HG03066 (cell line): ENCODE results near the gene SLC1A7.

Experiments
- ATAC-seq: cut with Tn5 transposase; IDR thresholded peaks from one replicate; pipeline ENCODE4 v1.9.1; 2021; ENCODE audit warnings: low read depth; ENCODE audit not compliant: unreplicated experiment

SLC1A7 gene

DNA sequence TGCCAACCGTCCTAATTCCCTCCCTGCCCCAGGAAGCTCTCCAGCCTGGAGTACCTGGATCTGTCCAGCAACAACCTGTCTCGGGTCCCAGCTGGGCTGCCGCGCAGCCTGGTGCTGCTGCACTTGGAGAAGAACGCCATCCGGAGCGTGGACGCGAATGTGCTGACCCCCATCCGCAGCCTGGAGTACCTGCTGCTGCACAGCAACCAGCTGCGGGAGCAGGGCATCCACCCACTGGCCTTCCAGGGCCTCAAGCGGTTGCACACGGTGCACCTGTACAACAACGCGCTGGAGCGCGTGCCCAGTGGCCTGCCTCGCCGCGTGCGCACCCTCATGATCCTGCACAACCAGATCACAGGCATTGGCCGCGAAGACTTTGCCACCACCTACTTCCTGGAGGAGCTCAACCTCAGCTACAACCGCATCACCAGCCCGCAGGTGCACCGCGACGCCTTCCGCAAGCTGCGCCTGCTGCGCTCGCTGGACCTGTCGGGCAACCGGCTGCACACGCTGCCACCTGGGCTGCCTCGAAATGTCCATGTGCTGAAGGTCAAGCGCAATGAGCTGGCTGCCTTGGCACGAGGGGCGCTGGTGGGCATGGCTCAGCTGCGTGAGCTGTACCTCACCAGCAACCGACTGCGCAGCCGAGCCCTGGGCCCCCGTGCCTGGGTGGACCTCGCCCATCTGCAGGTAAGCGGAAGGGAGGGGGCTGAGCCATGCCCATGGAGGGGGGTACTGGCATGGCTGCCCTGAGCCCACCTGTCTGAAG, 63.9 kb downstream of the SLC1A7 start:
- no peak for ATAC-seq

DNA sequence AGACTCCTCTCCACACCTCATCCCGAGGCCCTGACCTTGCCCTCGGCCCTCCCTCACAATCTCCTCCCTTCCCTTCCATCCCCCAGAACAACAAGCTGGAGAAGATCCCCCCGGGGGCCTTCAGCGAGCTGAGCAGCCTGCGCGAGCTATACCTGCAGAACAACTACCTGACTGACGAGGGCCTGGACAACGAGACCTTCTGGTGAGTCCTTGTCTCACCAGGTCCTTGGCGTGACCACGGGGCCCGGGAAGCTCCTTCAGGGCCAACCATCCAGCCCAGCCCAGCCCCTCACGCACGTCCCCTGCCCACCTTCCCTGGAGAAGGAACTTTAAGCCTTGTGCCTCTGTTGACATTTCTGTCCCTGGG, 64.9 kb downstream of the SLC1A7 start:
- ATAC-seq, result no peak

DNA sequence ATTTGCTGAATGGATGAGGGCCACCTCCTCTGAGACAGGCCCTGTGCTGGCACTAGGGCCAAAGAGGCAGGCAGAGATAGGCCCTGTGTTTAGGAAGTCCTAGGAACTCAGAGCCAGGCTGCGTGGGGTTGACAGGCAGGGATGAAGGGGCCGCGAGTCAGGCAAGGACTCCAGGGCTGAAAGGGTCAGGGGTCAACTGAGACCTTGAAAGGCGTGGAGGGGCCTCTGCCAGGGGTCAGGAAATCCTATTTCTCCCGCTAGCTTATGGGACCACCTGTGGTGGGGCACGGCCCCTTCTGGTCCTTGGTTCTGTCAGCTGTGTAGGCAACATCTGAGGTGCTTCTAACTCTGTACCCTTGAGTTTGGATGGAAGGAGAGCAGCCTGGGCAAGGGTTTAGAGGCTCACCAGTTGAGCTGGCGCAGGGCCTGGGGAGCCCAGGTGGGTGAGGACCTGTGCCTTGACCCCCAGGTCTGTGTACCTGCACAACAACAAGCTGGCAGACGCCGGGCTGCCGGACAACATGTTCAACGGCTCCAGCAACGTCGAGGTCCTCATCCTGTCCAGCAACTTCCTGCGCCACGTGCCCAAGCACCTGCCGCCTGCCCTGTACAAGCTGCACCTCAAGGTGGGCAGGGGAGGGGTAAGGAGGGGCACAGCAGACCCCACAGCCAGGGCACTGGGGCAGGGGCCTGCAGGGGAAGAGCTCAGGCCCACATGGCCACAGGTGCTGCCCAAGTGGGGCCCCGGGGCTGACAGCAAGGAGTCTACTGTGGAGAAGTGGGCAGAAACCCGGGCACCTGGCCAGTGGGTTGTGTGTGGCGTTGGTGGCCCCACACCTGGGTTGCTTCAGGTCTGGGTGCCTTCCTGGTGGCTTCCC, 65.5 kb downstream of the SLC1A7 start:
- ATAC-seq, result no peak

DNA sequence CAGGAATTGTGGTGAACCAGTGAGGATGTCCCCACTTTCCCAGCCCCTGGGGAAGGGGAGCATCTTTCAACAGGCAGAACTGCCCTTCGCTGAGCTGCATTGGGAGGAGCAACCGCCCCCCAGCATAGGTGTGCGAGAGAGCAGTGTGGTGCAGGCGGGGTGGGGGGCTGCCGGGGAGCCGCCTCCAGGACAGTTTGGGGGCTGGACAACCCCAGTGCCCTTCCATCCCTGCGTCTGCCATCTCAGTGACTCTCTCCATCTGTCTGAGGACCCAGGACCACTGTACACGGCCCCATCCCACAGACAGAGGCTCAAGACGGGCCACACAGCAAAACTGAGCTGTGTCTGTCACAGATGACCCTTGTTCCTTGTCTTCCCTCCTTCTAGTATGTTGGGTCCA, 66.3 kb downstream of the SLC1A7 start:
- no peak for ATAC-seq

DNA sequence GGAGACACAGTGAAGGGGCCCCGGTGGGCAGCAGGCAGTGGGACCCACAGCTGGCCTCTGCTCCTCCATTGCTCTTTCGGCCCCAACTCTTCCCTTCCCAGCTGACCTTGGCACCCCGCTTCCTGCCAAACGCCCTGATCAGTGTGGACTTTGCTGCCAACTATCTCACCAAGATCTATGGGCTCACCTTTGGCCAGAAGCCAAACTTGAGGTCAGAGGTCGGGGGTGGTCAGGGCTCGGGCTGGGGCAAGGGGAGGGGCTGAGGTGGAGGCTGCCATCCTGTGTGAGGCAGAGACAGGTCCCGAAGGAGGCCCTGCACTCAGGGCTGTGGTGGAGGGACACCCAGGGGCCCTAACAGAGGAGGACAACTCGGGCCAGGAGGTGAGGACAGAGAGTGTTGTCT, 66.7 kb downstream of the SLC1A7 start:
- no peak for ATAC-seq

DNA sequence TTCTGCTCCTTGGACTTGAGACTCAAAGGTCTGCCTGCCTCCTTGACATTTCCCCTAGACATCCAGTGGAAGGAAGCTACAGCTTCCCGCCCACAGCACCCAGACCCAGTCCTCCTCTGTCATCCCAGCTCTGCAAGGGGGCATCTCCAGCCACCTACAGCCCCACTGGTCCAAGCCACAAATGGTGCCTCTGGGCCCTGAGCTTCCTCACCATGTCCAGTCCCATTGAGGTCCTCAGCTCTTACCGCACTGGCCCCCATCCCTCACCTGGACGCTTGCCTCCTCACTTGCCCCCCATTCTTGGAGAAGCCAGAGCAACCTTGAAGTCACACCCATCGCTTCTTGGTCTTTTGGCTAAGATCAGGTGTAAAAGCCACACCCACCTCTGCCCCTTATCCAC, 67.2 kb downstream of the SLC1A7 start:
- ATAC-seq, result no peak

DNA sequence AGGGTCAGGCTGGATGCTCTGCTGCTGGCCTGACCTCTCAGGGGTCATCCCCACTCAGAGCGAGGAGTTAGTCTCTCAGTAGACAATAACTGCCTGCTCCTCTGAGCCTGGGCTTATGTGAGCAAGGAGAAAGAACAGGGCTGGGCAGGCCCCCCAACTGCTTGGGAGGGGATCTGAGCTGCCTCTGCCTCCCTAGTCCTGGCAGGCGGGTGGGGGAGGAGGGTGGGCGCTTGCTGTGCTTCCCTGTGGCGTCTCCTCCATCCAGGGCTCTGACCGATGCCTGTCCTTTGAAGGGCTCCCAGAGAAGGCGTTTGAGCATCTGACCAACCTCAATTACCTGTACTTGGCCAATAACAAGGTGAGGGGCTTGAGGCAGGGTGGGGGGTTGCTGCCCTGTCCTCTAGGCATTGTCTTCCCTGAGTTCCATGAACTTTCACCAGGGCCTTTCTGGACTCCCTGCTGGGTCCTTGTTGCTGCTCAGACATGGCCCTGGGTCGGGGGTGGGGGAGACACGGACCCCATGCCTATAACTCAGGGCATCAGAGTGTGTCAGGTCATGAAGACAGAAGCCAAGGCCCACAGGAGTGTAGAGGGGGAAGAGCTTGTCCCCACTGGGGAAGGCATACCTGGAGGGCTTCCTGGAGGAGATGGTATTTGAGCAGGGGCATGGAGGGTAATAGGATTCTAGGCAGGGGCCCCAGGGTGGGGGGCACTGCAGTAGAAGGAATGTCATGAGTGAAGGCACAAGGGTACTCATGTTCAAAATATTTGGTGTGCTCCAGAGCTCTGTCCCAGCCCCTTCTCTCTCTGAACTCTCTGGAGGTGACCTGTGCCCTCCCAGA, 67.9 kb downstream of the SLC1A7 start:
- no peak for ATAC-seq

DNA sequence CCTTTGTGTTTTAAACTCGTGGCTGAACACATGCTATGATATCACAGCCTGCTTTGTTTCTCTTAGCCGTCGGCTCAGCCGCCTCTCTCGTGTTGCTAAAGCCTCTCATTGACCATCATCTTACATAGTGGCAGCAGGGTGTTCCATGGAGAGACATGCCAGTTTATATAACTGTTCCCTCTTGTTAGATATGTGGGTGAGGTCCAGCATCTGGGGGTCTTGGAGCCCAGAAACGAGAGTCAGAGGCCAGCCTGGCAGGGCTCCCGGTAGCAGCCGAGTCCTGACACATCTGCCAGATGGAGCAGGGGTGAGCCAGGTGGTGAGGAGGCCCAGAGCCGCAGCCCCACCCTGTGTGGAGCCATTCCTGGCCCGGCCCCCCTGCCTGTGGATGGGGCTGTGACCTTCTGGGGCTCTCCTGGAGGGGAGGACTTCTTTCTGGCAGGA, 68.5 kb downstream of the SLC1A7 start:
- ATAC-seq, result no peak

DNA sequence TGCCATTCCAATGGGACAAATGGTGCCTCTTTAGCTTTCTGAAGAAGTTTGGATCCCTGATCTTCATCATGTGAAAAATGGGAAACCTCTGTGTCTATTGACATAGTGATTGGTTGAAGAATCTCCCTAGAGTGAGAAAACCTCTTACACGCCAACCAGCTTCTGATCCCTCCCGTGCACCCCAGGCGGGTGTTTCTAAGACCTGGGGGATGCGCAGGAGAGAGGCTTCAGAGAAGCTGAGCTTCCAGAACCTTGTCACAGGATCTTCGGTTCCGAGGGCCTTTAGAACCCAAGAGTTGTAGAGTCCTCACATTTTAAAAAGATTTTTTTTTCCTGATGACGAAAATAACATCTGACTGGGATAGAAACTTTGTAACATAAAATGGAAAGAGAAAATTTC, 69.2 kb downstream of the SLC1A7 start:
- no peak for ATAC-seq

DNA sequence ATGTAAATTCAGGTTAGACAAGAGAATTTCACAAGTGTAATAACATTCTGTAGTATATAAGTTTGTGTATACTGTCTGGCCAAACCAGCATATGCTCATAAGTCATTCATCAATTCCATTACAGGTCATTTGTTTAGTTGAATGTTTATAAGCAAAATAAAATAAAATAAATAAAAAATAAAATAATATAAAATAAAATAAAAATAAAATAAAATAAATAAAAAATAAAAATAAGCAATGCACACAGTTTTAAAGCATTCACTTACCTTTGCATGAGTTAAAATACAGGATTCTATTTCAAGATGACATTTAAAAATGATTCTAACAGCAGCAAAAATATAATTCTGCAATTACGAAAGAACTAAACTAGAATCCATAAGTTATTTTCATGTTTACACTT, 70.5 kb downstream of the SLC1A7 start:
- no peak for ATAC-seq

DNA sequence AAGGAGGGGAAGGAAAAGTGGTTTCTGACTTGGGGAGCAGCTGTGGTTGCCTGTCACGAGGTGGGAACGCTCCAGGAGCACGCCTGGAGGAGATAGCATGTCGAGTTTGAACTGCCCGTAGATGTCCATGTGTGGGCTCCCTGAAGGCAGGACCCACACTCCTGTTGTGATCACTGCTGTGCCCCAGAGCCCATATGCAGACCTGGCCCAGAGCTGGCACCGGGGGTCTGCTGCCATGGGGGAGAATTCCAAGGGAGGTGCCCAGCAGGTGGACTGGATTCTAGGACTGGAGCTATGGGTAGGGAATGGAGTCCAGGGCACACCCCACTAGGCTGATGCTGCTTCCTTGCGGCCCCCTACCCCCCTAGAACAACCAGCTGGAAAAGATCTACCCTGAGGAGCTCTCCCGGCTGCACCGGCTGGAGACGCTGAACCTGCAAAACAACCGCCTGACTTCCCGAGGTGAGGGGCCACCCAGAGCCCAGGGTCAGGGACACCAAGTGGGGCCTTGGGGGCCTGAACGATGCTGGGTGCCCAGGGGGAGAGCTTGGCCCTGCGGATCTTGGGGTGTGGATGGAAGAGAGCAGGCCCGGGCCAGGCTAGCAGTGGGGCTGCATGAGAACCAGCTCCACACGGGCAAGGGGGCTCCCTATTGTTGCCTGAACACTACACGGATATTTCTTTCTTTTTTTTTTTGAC, 71.1 kb downstream of the SLC1A7 start:
- ATAC-seq, result no peak

DNA sequence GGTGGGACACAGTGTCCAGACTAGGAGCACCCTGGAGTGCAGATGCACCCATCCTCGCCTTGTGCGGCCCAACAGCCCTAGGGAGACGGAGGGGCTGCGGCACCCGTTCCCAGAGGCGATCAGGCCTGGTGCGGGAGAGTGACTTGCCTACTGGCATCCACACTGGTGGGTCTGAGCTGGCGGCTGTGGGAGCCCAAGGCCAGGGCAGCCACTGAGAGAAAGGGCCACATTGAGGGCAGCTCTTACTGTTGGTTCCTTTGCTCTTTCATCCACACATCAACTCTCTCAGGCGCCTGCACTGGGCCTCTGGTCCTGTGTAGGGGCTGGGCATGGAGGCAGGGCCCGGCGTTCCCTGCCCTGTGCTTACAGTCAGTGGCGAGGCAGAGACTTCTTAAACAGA, 71.8 kb downstream of the SLC1A7 start:
- ATAC-seq, result no peak

DNA sequence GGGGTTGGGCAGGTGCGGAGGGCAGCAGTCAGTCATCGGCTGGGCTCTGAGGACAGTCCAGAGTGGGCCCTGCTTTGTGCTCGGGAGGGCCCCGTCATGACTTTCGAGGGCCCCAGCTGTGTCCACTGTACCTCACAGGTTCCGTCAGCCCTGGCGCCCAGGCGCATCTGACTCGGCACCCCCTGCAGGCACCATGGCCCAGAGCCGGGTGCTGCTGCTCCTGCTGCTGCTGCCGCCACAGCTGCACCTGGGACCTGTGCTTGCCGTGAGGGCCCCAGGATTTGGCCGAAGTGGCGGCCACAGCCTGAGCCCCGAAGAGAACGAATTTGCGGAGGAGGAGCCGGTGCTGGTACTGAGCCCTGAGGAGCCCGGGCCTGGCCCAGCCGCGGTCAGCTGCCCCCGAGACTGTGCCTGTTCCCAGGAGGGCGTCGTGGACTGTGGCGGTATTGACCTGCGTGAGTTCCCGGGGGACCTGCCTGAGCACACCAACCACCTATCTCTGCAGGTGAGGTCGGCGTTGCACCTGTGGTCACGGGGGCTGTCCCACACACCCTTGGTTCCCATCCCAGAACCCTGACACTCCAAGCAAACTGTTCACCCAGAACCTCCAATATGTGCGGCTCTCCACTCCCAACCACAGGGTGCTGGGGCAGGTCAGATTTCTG, 72.6 kb downstream of the SLC1A7 start:
- no peak for ATAC-seq

DNA sequence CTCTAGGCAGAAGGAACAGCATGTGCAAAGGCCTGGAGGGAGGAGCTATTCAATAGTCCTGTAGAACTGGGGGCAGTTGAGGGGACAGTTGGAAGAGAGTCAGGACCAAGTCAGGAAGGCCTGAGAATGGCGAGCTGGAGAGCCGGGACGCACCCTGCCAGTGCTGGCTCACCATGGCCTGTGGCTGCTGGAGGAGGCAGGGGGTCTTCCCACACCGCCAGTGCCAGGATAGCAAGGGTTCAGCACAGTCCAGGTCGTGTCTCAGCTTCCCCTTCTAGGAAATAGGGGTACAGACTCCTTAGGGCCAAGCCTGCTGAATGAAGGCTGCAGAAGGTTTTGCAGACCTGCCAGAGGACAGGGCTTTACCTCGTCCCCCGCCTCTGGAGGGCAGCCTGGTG, 73.2 kb downstream of the SLC1A7 start:
- ATAC-seq, result no peak

DNA sequence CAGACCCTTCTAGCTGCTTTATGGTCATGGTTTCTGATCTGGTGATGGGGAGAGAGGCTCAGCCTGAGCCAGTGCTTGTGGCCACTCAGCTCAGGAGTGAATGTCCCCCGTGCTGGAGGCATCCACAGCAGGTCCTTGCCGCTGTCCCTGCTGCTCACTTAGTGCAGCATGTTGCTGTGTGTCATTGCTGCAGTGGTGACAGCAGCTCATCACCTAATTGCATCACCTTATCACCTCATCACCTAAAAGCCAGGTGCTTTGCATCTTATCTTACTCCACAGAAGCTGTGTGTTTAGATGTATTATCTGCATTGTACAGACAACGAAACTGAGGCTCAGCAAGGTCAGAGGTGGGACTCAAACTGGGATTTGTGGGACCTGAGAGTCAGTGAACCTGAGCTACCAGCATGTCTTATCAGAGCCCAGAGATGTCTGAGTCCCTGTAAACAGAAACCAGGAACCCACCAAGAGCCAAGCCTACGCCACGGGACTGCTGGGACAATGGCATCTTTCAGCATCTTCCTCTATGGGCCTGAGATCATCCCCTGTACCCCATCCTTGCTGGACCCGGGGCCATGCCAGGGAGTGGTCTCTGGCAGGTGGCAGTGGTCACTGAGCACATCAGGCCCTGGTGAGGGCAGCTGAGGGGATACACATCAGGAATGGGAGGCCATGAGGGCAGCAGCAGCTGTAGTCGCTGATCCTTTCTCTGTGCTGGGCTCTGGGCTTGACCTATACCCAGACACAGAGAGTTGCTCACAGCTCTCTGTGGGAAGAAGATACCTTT, 73.9 kb downstream of the SLC1A7 start:
- no peak for ATAC-seq

DNA sequence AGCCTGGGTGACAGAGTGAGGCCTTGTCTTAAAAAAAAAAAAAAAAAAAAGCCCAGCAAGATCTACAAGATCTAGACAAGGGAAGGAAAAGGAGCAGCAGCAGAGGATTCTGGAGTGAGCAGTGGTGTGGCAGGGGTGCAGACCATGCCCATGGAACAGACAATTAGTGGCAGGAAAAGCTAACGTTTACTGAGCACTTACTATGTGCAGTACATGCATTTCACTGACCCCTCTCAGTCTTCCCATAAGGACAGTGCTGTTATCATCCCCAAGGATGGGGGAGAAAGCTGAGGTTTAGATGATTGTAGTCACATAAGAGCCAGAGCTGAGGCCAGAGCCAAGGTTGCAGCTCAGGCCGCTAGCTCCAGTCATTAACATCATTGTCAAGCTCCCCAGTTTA, 74.6 kb downstream of the SLC1A7 start:
- no peak for ATAC-seq

DNA sequence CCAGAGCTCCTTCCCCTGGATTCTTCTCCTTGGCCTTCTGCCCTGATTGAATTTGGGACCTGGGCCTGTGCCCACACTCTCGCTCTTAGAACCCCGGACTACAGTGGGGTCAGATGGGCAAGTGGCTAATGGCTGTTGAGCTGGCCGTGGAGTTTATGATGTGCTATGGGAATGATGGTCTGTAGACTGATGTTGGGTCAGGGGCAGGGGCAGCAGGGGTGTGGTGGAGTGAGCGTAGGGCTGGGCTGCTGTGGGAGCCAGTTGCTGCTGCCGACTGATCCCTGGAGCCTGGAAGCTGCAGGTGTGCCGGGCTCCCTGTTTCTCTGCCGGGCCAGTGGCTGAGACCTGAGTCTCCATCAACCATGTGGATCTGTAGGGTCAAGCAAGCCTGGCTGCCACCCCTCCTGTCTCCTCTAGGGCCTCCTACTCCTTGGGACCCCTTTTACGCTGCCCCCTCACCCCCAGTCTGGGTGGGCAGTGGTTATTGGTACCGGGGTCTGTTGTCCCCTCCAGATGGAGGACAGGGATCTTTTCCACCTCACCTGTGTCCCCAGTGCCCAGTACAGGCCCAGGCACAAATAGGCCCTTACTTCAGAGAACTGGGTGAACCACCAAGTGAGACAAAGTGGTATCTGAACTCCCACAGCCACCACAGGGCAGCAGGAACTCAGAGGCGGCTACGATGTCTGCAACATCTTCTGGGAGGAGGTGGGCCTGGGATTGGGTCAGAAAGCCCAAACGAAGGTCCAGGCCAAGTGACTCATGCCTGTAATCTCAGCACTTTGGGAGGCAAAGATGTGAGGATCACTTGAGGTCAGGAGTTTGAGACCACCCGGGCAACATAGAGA, 75.3 kb downstream of the SLC1A7 start:
- no peak for ATAC-seq

DNA sequence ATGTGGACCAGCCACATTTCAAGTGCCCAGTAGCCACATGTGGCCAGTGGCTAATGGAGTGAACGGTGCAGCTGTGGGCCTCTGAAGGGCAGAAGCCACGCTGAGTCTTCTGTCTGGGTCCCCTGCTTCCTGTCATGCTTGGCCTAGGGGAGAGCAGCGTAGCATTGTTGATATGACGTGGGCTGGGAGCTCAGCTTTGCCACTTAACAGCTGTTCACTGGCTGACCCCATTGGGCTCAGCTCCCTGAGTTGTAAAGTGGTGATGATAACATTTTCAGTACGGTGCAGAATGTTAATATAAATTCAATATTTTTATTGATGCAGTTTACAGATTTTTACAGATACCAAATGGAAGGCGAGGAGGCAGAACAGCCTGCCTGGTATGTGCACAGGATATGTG, 76.0 kb downstream of the SLC1A7 start:
- no peak for ATAC-seq
